Type B pancreatic cell (in vitro differentiated cells): ENCODE measurements around the gene PHC3. TPM values are rescaled to one million over a fixed set of nuclear protein-coding genes. Genes with fewer than 3 reads are reported as not detected.
A peak's percentile ranks its signal among the peaks of the same experiment; 100 is the strongest.

Experiments
- DNase-seq: peaks from one replicate; pipeline ENCODE4 v3.0.0; 2021; ENCODE audit warnings: mixed read lengths; ENCODE audit not compliant: unreplicated experiment; ENCODE audit errors: extremely low spot score
- H3K27ac Mint-ChIP-seq: 2 replicates; pipeline ENCODE4 v1.8.0; 2021; ENCODE audit warnings: mild to moderate bottlenecking, mixed read lengths
- H3K27me3 Mint-ChIP-seq: 2 replicates; pipeline ENCODE4 v1.8.0; 2021; ENCODE audit warnings: mixed read lengths
- H3K36me3 Mint-ChIP-seq: 2 replicates; pipeline ENCODE4 v1.8.0; 2021; ENCODE audit warnings: mixed read lengths
- H3K4me1 Mint-ChIP-seq: one replicate; pipeline ENCODE4 v1.8.0; 2021; ENCODE audit warnings: mixed read lengths; ENCODE audit not compliant: unreplicated experiment
- H3K4me3 Mint-ChIP-seq: 2 replicates; pipeline ENCODE4 v1.8.0; 2021; ENCODE audit warnings: mild to moderate bottlenecking, mixed read lengths
- H3K9me3 Mint-ChIP-seq: 2 replicates; pipeline ENCODE4 v1.8.0; 2021; ENCODE audit warnings: mixed read lengths
- total RNA-seq: library from RNA; stranded (reverse); gene quantifications from 2 replicates; pipeline ENCODE4 v1.2.1, GENCODE V29; 2021; ENCODE audit warnings: low replicate concordance
- TF ChIP-seq, protein P1 (sequence below): fragments of 200-600 bp; sonication (generic); conservative IDR thresholded peaks from 2 replicates; pipeline ENCODE4 v1.5.0; 2021; ENCODE audit warnings: antibody characterized with exemption, mild to moderate bottlenecking

The PHC3 gene
- total RNA-seq, 1 donor from 2014 or later = 49.3 TPM

DNA sequence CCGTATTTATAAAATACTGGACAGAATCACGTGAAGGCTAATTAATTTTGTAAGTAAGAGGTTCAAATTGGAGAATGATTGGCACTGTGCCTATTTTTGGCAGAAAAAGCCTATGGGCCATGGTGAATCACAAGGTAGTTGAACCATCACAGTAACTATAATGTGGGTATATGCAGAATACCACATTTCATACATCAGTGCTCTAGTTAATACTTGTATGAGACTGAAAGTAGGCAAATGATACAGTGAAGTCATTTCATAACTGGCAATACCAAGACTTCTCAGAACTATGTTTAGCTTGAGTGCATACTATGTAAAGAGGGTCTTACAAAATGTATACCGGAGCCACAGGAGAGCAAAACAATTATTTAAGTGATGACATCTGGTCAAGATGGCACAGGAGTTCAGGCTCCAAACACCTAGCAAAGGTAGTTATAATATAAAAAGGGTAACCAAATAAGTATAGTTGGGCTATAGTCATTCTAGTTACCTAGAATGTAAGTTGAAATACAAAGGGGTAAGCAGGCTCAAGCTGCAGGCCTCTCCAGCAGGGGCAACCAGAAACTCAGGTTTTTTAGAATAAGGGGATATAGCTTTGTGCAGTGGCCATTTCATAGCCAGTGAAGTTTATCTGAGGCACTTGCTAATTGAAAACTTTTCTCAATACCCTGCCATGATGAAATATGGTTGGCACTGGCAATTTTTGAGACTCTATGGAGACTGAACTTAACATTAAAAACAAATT is 124.7 kb downstream of the PHC3 start:
- TF ChIP-seq, protein P1, sequence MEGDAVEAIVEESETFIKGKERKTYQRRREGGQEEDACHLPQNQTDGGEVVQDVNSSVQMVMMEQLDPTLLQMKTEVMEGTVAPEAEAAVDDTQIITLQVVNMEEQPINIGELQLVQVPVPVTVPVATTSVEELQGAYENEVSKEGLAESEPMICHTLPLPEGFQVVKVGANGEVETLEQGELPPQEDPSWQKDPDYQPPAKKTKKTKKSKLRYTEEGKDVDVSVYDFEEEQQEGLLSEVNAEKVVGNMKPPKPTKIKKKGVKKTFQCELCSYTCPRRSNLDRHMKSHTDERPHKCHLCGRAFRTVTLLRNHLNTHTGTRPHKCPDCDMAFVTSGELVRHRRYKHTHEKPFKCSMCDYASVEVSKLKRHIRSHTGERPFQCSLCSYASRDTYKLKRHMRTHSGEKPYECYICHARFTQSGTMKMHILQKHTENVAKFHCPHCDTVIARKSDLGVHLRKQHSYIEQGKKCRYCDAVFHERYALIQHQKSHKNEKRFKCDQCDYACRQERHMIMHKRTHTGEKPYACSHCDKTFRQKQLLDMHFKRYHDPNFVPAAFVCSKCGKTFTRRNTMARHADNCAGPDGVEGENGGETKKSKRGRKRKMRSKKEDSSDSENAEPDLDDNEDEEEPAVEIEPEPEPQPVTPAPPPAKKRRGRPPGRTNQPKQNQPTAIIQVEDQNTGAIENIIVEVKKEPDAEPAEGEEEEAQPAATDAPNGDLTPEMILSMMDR = no peak
- no peak overlapping the region for H3K4me3 Mint-ChIP-seq
- no peak overlapping the region for H3K27ac Mint-ChIP-seq
- no peaks in the 10 kb centered on the region for H3K27me3 Mint-ChIP-seq
- no peaks in the 10 kb centered on the region for H3K4me1 Mint-ChIP-seq
- DNase-seq = no peak
- no peaks in the 10 kb centered on the region for H3K9me3 Mint-ChIP-seq
- H3K36me3 Mint-ChIP-seq = no peaks in the 10 kb centered on the region

DNA sequence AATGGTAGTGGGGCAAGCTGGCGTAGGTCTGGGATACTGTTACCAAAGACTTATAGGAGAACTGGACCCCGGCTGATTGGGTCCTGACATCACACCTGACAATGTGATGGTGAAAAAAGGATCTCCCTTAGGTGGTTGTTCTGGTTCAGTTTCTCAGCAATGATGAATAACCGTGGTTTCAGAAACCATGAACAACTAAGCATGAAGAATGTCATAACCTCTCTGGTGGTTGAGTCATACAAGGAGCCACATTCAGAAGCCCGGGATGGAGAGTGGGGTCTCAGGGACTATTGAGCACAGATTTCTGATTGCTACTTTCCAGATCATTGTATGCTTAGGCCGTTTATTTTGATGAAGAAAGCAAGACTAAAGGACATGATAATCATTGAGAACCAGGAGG is 126.3 kb downstream of the PHC3 start:
- TF ChIP-seq, protein P1 = no peak
- Mint-ChIP-seq H3K27me3 (no peaks in the 10 kb centered on the region), H3K27ac (no peak overlapping the region), H3K36me3 (no peaks in the 10 kb centered on the region), H3K9me3 (no peaks in the 10 kb centered on the region), H3K4me3 (no peak overlapping the region), H3K4me1 (no peaks in the 10 kb centered on the region)
- DNase-seq = no peak

DNA sequence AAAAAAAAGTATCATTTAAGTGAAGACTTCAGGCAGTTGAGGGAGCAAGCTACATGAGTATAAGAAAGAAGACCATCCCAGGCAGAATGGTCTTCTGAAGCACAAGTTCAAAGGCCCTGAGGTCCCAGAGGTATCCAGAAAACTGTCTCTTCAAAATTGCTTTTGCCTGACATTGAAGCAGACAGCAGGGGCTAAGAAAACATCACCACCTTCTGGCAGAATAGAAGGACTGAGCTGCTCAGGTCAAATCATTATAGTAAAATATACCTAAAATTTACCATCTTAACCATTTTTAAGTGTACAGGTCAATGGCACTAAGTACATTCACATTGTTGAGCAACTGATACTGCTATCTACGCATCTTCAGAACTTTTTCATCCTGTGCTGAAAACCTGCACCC is 127.3 kb downstream of the PHC3 start:
- Mint-ChIP-seq H3K9me3 (no peaks in the 10 kb centered on the region), H3K27me3 (no peaks in the 10 kb centered on the region), H3K27ac (no peak overlapping the region), H3K36me3 (no peaks in the 10 kb centered on the region), H3K4me1 (peaks cover 6% of the 10 kb centered on the region), H3K4me3 (no peak overlapping the region)
- DNase-seq = no peak
- TF ChIP-seq, protein P1 = peak; percentile 28

DNA sequence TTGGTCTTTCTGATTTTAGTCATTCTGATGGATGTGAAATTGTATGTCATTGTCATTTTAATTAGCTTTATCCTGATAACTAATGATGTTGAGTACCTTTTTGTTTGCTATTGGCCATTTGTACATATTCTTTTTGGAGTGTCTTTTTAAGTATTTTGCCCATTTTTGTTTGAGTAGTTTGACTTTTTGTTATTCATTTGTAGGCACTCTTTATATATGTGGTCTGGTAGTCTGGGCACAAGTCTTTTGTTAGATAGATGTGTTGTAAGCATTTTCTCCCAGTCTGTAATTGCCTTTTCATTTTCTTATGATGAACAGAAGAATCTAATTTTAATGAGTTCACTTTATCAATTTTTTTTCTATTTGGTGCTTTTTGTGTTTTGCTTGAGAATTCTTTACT is 129.1 kb downstream of the PHC3 start:
- TF ChIP-seq, protein P1 = no peak
- peaks cover 10% of the 10 kb centered on the region for H3K4me1 Mint-ChIP-seq
- H3K27me3 Mint-ChIP-seq = no peaks in the 10 kb centered on the region
- no peak overlapping the region for H3K27ac Mint-ChIP-seq
- no peak for DNase-seq
- H3K9me3 Mint-ChIP-seq = no peaks in the 10 kb centered on the region
- H3K4me3 Mint-ChIP-seq = no peak overlapping the region
- no peaks in the 10 kb centered on the region for H3K36me3 Mint-ChIP-seq

DNA sequence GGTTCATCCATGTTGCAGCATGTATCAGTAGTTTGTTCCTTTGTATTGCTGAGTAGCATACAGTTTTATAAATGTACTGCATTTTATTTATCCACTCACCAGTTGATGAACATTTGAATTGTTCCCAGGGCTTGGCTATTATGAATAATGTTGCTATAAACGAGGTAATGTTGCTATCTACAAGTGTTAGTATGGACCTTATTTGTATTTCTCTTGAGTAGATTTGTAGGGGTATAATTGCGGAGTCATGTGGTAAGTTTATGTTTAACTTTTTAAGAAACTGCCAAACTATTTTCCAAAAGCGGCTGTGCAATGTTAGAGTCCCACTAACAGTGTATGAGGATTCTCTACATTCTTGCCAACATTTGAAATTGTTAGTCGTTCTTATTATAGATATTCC is 130.8 kb downstream of the PHC3 start:
- Mint-ChIP-seq H3K27me3 (no peaks in the 10 kb centered on the region), H3K27ac (no peak overlapping the region), H3K36me3 (no peaks in the 10 kb centered on the region), H3K4me3 (no peak overlapping the region), H3K4me1 (peaks cover 25% of the 10 kb centered on the region), H3K9me3 (no peaks in the 10 kb centered on the region)
- DNase-seq = no peak
- TF ChIP-seq, protein P1 = no peak
